NCI-H2227 treated with DMSO at 0.1 percent for 48 hours (cell line): ENCODE measurements around the gene NADK2.
"Not testable (repeated sequence)": the region's sequence is repeated elsewhere in the genome, so short reads cannot be mapped to it uniquely, and the experiment has no call there.

Experiments used
- DNase-seq: peaks from one replicate; lab custom pipeline; 2025; lab: John Stamatoyannopoulos, UW

The NADK2 gene

GRCh38 chr5:36241631-36242533 lies at the start of gene NADK2:
TSS of gene NADK2 (minus strand) at chr5:36241925. CDS start at chr5:36241798, 127 bp downstream.
- peak; percentile 99 for DNase-seq

GRCh38 chr5:36285837-36286615 lies 44.3 kb upstream of the NADK2 start:
- no peak for DNase-seq

GRCh38 chr5:36283775-36284174 lies 42.0 kb upstream of the NADK2 start:
- not testable (repeated sequence) for DNase-seq

- DNase-seq: no peak
Observed at GRCh38 chr5:36281626-36282025, 39.9 kb upstream of the NADK2 start.

- no peak for DNase-seq
Observed at GRCh38 chr5:36279054-36279698, 37.5 kb upstream of the NADK2 start.

- no peak for DNase-seq
Observed at GRCh38 chr5:36277521-36278176, 35.9 kb upstream of the NADK2 start.

- no peak for DNase-seq
Observed at GRCh38 chr5:36276864-36277263, 35.1 kb upstream of the NADK2 start.

- no peak for DNase-seq
Observed at GRCh38 chr5:36273809-36274526, 32.2 kb upstream of the NADK2 start.

GRCh38 chr5:36272136-36272690 lies 30.5 kb upstream of the NADK2 start:
- DNase-seq: no peak

- no peak for DNase-seq
Observed at GRCh38 chr5:36270876-36271575, 29.3 kb upstream of the NADK2 start.

GRCh38 chr5:36270175-36270574 lies 28.4 kb upstream of the NADK2 start:
- DNase-seq: no peak

- no peak for DNase-seq
Observed at GRCh38 chr5:36269478-36269877, 27.8 kb upstream of the NADK2 start.

GRCh38 chr5:36267905-36268304 lies 26.2 kb upstream of the NADK2 start:
- DNase-seq: no peak

GRCh38 chr5:36264202-36264760 lies 22.6 kb upstream of the NADK2 start:
- no peak for DNase-seq

GRCh38 chr5:36261186-36261585 lies 19.5 kb upstream of the NADK2 start:
- DNase-seq: no peak

GRCh38 chr5:36253575-36253974 lies 11.8 kb upstream of the NADK2 start:
- DNase-seq: no peak

- no peak for DNase-seq
Observed at GRCh38 chr5:36252722-36253365, 11.1 kb upstream of the NADK2 start.

- DNase-seq: no peak
Observed at GRCh38 chr5:36251218-36251617, 9.5 kb upstream of the NADK2 start.

- no peak for DNase-seq
Observed at GRCh38 chr5:36250427-36250826, 8.7 kb upstream of the NADK2 start.
